ENCODE measurements around the gene STX18.

STX18 gene

DNA sequence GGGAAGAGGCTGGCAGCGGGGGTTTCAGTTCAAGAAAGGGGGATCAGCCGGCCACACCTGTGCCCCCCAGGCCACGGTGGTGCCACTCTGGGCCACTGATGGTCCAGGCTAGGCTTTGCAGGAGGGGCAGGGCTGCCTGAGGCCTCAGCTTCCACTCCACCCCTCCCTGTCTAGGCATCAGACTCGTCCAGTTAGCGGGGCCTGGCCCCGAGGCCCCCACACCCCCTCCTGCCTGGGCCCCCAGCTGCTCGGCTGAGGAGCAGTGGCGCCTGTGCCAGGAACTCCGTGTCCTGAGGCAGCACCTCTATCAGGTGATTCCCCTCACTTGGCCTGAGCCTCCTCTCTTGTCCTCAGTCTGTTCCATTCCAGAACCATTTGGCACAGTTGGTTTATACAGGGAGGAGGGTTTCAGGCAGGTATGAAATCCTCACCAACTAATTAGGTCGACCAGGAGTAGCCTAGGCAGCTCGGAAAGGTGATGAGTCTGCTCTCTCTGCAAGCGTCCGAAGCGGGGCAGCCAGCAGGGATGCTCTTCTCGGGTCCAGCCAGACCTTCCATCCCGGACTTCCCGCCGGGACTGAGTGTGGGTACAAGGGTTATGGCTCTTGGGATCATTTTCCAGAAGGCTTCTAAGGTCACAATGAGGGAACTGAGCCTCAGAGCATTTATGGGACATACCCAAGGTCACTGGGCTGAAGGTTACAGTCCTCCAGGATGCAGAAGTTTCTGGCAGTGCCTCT is 152.8 kb downstream of the STX18 start:
- no peak overlapping the region for H3K4me3 ChIP-seq (ENCODE audit: low read depth, low read length)
- TF ChIP-seq CTCF (IDR thresholded peaks at IDR 0.05; ENCODE audit: borderline replicate concordance, insufficient read depth, low read depth, low read length), result no peak

- no peak overlapping the region for H3K4me3 ChIP-seq (ENCODE audit: low read depth, low read length)
- TF ChIP-seq CTCF (IDR thresholded peaks at IDR 0.05; ENCODE audit: borderline replicate concordance, insufficient read depth, low read depth, low read length), result no peak
These were observed 153.5 kb downstream of the STX18 start for GRCh38 chr4:4388311-4388790.

GRCh38 chr4:4387531-4388310 is 154.1 kb downstream of the STX18 start:
- H3K4me3 ChIP-seq (ENCODE audit: low read depth, low read length), result no peak overlapping the region

GRCh38 chr4:4386736-4387392 is 155.0 kb downstream of the STX18 start, which contains the start of gene NSG1:
TSS of gene NSG1 (plus strand) at chr4:4387102. CDS start at chr4:4387630, 528 bp downstream.
- peak within 1 kb of the TSS; percentile 10 for H3K4me3 ChIP-seq (ENCODE audit: low read depth, low read length)
- no peak for TF ChIP-seq CTCF (IDR thresholded peaks at IDR 0.05; ENCODE audit: borderline replicate concordance, insufficient read depth, low read depth, low read length)

More at GRCh38 chr4:4387531-4388310, 154.1 kb downstream of the STX18 start:
- TF ChIP-seq CTCF (IDR thresholded peaks at IDR 0.05; ENCODE audit: borderline replicate concordance, insufficient read depth, low read depth, low read length), result no peak

DNA sequence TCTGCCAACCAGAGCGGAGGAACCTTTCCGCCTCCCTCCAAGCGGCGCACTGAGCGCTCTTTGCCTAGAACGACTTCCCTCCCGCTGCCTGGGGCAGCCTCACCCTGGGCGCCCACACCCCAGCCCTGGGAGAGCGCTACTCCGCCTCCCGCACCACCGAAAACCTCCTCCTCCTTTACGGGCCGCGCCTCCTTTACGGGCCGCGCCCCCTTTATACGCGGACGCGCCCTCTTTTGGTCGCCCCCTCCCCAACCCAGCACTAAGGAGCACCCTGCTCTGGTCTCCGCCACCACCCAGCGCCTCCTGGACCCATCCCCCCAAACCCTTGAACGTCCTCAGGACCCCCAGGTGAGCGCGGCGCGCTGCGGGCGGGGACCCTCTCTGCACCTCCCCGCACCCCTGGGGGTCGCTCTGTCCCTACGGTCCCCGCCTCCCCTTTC is 155.5 kb downstream of the STX18 start:
- no peak for TF ChIP-seq CTCF (IDR thresholded peaks at IDR 0.05; ENCODE audit: borderline replicate concordance, insufficient read depth, low read depth, low read length)
- no peak overlapping the region for H3K4me3 ChIP-seq (ENCODE audit: low read depth, low read length)

- H3K4me3 ChIP-seq (ENCODE audit: low read depth, low read length), result no peak overlapping the region
- TF ChIP-seq CTCF (IDR thresholded peaks at IDR 0.05; ENCODE audit: borderline replicate concordance, insufficient read depth, low read depth, low read length), result no peak
These were observed 156.0 kb downstream of the STX18 start for GRCh38 chr4:4385729-4386295.

All from GM12875 (cell line).